Measurements from ENCODE around the gene ARHGAP40. TPM values are rescaled to one million over a fixed set of nuclear protein-coding genes. Genes with fewer than 3 reads are reported as not detected.

Gene ARHGAP40
- total and polyA plus RNA-seq, 10 donors: 0.03 TPM; not detected in 9

DNA sequence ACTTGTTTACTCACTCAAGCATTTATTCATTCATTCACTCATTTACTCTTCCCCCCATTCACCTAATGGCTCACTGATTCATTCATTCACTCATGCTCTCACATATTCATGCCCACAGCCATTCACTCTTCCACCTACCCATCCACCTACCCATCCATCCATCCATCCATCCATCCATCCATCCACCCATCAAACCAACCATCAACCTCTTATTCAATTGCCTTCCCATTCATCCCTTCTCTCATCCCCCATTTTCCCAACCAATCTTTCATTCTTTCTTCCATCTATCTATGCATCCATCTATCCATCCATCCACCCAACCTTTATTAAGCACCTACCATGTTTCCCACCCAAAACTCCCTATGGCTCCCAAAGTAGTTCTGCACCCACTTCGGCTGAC lies 1.6 kb upstream of the ARHGAP40 start:
- TF ChIP-seq CTCF (IDR thresholded peaks at IDR 0.05 in 8 of 11, conservative IDR thresholded peaks at IDR 0.05 in 3 of 11) (no peak), POLR2A (IDR thresholded peaks at IDR 0.05) (no peak)
- Histone ChIP-seq H3K4me3 (no peak overlapping the region), H3K27me3 (replicated peaks in 1 of 7) (peaks cover 0 to 62% (median 37%) of the 10 kb centered on the region in 7 donors), H3K9me3 (no peaks in the 10 kb centered on the region), H3K36me3 (no peaks in the 10 kb centered on the region), H3K27ac (no peak overlapping the region), H3K4me1 (peaks cover 0 to 13% (median 4%) of the 10 kb centered on the region in 6 donors)
- intact Hi-C loops (cut with DNase I; ENCODE audit: low total_unique reads): no loop called here
- no peak for DNase-seq
- 92 to 97% (median 96%) methylated on average over 1 of the region's 1 CpG for WGBS, 5 donors

DNA sequence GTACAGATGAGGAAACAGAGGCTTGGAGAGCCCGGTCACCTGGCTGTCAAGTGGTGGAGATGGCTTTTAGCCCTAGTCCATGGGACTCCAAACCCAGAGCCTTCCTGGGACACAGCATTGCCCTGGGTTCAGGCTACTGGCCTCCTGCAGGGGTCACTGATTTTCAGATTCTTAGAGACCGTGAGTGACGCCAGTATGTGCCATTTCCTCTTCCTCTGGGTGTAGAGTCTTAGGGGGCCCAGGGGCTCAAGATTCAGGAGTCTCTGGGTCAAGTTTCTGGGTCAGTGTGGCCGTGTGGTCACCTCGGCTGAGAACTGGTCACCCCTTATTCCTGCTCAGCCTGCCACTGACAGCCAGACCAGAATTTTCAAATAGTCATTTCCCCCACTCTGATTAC lies 574 bp downstream of the ARHGAP40 start:
- Histone ChIP-seq H3K4me3 (no peak overlapping the region), H3K27ac (no peak overlapping the region), H3K9me3 (no peaks in the 10 kb centered on the region), H3K36me3 (no peaks in the 10 kb centered on the region), H3K27me3 (replicated peaks in 1 of 7) (peaks cover 0 to 82% (median 38%) of the 10 kb centered on the region in 7 donors), H3K4me1 (peaks cover 0 to 13% (median 4%) of the 10 kb centered on the region in 6 donors)
- TF ChIP-seq POLR2A (IDR thresholded peaks at IDR 0.05) (no peak), POLR2AphosphoS5 (IDR thresholded peaks at IDR 0.05) (no peak), CTCF (IDR thresholded peaks at IDR 0.05 in 8 of 11, conservative IDR thresholded peaks at IDR 0.05 in 3 of 11) (no peak)
- intact Hi-C loops (cut with DNase I; ENCODE audit: low total_unique reads): no loop called here
- 18 to 31% (median 23%) methylated on average over 5 of the region's 5 CpGs for WGBS, 5 donors
- no peak for DNase-seq

GRCh38 chr20:38603286-38603685 lies 1.7 kb downstream of the ARHGAP40 start:
- 70 to 81% (median 77%) methylated on average over 3 of the region's 3 CpGs for WGBS, 5 donors
- no peak overlapping the region for H3K27ac ChIP-seq
- H3K4me1 ChIP-seq: peaks cover 0 to 13% (median 4%) of the 10 kb centered on the region in 6 donors
- TF ChIP-seq CTCF (IDR thresholded peaks at IDR 0.05 in 8 of 11, conservative IDR thresholded peaks at IDR 0.05 in 3 of 11) (no peak), POLR2AphosphoS5 (IDR thresholded peaks at IDR 0.05) (no peak), POLR2A (IDR thresholded peaks at IDR 0.05) (no peak)
- no peaks in the 10 kb centered on the region for H3K36me3 ChIP-seq
- intact Hi-C loops (cut with DNase I; ENCODE audit: low total_unique reads): no loop called here
- no peak for DNase-seq
- no peaks in the 10 kb centered on the region for H3K9me3 ChIP-seq
- H3K27me3 ChIP-seq (replicated peaks in 1 of 7): peaks cover 0 to 86% (median 38%) of the 10 kb centered on the region in 7 donors
- no peak overlapping the region for H3K4me3 ChIP-seq

DNA sequence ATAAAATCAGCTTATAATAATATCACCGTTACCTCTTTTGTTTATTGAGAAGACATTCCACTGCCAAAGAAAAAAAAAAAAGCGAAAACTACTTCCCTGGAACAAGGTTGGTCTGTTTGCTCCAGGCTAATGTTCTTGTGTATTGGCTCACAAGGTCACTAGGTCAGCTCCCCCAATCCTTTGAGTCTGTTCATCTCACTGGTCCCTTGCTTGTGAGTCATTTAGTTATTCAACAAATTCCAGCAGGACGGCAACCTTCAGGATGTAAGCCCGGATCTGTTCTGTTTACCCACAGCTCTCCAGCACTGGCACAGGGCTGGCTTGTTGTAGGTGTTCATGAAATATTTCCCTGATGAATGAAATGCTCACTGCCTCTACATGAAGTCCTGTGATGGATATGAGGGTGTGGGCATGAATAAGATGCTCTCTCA lies 3.3 kb downstream of the ARHGAP40 start:
- intact Hi-C loops (cut with DNase I; ENCODE audit: low total_unique reads): no loop called here
- DNase-seq: no peak
- Histone ChIP-seq H3K27ac (no peak overlapping the region), H3K4me3 (no peak overlapping the region), H3K9me3 (no peaks in the 10 kb centered on the region), H3K36me3 (no peaks in the 10 kb centered on the region), H3K27me3 (replicated peaks in 1 of 7) (peaks cover 0 to 73% (median 38%) of the 10 kb centered on the region in 7 donors), H3K4me1 (peaks cover 0 to 13% (median 4%) of the 10 kb centered on the region in 6 donors)
- TF ChIP-seq POLR2AphosphoS5 (IDR thresholded peaks at IDR 0.05) (no peak), POLR2A (IDR thresholded peaks at IDR 0.05) (no peak), CTCF (IDR thresholded peaks at IDR 0.05 in 8 of 11, conservative IDR thresholded peaks at IDR 0.05 in 3 of 11) (no peak)
- WGBS, 5 donors: 60 to 76% (median 71%) methylated on average over 4 of the region's 4 CpGs

All from spleen (tissue), 11 donors.